Ovary (tissue), 9 donors: ENCODE measurements around the gene EHMT1. TPM values are rescaled to one million over a fixed set of nuclear protein-coding genes. Genes with fewer than 3 reads are reported as not detected.
A peak's percentile ranks its signal among the peaks of the same experiment; 100 is the strongest.

Experiments used
- DNase-seq, 5 donors: peaks; one replicate each; pipeline ENCODE4 v3.0.0-alpha.2; 2019 to 2020
- H3K27ac ChIP-seq, 2 donors: fragments of 200-600 bp; one replicate each; pipeline versions ENCODE4 v1.5.1 to v1.8.0; 2019 to 2022
- H3K27me3 ChIP-seq: fragments of 200-600 bp; one replicate; pipeline ENCODE4 v1.8.0; 2022
- H3K36me3 ChIP-seq: fragments of 200-600 bp; sonication (generic); one replicate; pipeline ENCODE4 v1.5.1; 2019
- H3K4me1 ChIP-seq: one replicate; pipeline ENCODE4 v1.8.1; 2013; ENCODE audit warnings: mild to moderate bottlenecking, moderate library complexity; ENCODE audit not compliant: insufficient read depth
- H3K4me3 ChIP-seq: fragments of 200-600 bp; sonication (generic); one replicate; pipeline ENCODE4 v1.5.1; 2017
- H3K9me3 ChIP-seq, 2 donors: fragments of 200-600 bp in 1 of 2; sonication (generic) in 1 of 2; one replicate each; pipeline versions ENCODE4 v1.5.1 to v1.8.1; 2013 to 2019; ENCODE audit warnings: mild to moderate bottlenecking in 1 of 2, moderate library complexity in 1 of 2
- CTCF ChIP-seq, 3 donors: fragments of 450-650 bp in 2 of 3; fragments of 200-600 bp in 1 of 3; IDR thresholded peaks; one replicate each; pipeline versions ENCODE4 v1.5.1 to v1.8.0; 2016 to 2022; ENCODE audit warnings: antibody characterized with exemption in 3 of 3, mild to moderate bottlenecking in 1 of 3
- EP300 ChIP-seq: sonication (generic); formaldehyde crosslinking; IDR thresholded peaks from one replicate; pipeline ENCODE4 v1.6.1; 2017; ENCODE audit warnings: antibody characterized with exemption
- POLR2A ChIP-seq: fragments of 450-650 bp; IDR thresholded peaks from one replicate; pipeline ENCODE4 v1.6.1; 2017; ENCODE audit warnings: antibody characterized with exemption, mild to moderate bottlenecking, moderate library complexity
- WGBS, 3 donors: extraction: QIAGEN DNeasy Blood & Tissue Kit in 1 of 3; methylation state at CpG; one replicate each; pipeline versions ENCODE4 v1.1.5 to v1.1.7; 2013 to 2017; 5-methylcytosine and 5-hydroxymethylcytosine counted together
- intact Hi-C, 4 donors: fragments of 100-400 bp; cut with DNase I; formaldehyde crosslinking; loops; one replicate each; pipeline versions ENCODE4 v1.11.0 to v1.15.1; 2022 to 2023
- polyA plus RNA-seq, 2 donors: library from polyadenylated mRNA; stranded (reverse); fragments of 200-250 nt in 1 of 2; fragments of 350-450 nt in 1 of 2; fragmentation: Illumina TruSeq in 1 of 2; extraction: RNeasy Lipid Tissue Mini Kit (QIAGEN cat#74804) in 1 of 2; gene quantifications; one replicate each; pipeline ENCODE4 v1.2.3, GENCODE V29; 2013 to 2014
- total RNA-seq, 7 donors: library from RNA; depleted of rRNA in 2 of 7; stranded (reverse); fragments of >200 nt in 2 of 7; fragmentation: NEBNext Ultra II Directional in 3 of 7; extraction: Animal tissue kit (Norgen Biotek cat#: 25700) in 3 of 7; gene quantifications; one replicate each; pipeline versions ENCODE4 v1.1.0 to v1.2.4, GENCODE V29; 2016 to 2023
- donor health status: DM: no; HTN: no; CAD: no; lungs with moderate emphysema.
- donor health status: DM: no; HTN: no; CAD: no.
- donor health status: Bipolar disorder and iron deficiency.
- donor health status: DM: yes; HTN: yes; CAD: no.
- donor health status: DM: no; HTN: no; CAD: no.
- donor health status: DM: yes; HTN: yes; CAD: no.

Gene EHMT1
- total and polyA plus RNA-seq, 9 donors: 40.8 to 98.5 (median 77.9) TPM

- Histone ChIP-seq H3K36me3 (no peaks in the 10 kb centered on the region), H3K4me3 (no peak overlapping the region), H3K9me3 (no peaks in the 10 kb centered on the region), H3K4me1 (no peaks in the 10 kb centered on the region), H3K27ac (no peak overlapping the region), H3K27me3 (no peaks in the 10 kb centered on the region)
- 66 to 80% (median 70%) methylated on average over 8 of the region's 8 CpGs for WGBS, 3 donors
- intact Hi-C loops: no loop called here
- no peak for DNase-seq
- no peak for TF ChIP-seq POLR2A
- TF ChIP-seq CTCF (IDR thresholded peaks at IDR 0.05): no peak
- no peak for TF ChIP-seq EP300
Measured at GRCh38 chr9:137598943-137599342, 19.9 kb upstream of the EHMT1 start.

GRCh38 chr9:137602661-137603060 lies 16.1 kb upstream of the EHMT1 start:
- Histone ChIP-seq H3K9me3 (no peaks in the 10 kb centered on the region), H3K27ac (no peak overlapping the region), H3K4me3 (no peak overlapping the region), H3K36me3 (no peaks in the 10 kb centered on the region), H3K4me1 (peaks cover 6% of the 10 kb centered on the region), H3K27me3 (no peaks in the 10 kb centered on the region)
- WGBS, 3 donors: 6 to 15% (median 14%) methylated on average over 3 of the region's 3 CpGs
- intact Hi-C loops: no loop called here
- DNase-seq: no peak
- TF ChIP-seq EP300: no peak
- no peak for TF ChIP-seq CTCF (IDR thresholded peaks at IDR 0.05)
- no peak for TF ChIP-seq POLR2A

- no peaks in the 10 kb centered on the region for H3K9me3 ChIP-seq
- no peaks in the 10 kb centered on the region for H3K27me3 ChIP-seq
- peaks cover 6% of the 10 kb centered on the region for H3K4me1 ChIP-seq
- TF ChIP-seq POLR2A (no peak), CTCF (IDR thresholded peaks at IDR 0.05) (no peak), EP300 (no peak)
- H3K27ac ChIP-seq: no peak overlapping the region
- H3K36me3 ChIP-seq: no peaks in the 10 kb centered on the region
- 58 to 69% (median 62%) methylated on average over 13 of the region's 13 CpGs for WGBS, 3 donors
- intact Hi-C loops: no loop called here
- DNase-seq: peak in 2 of 5 donors; percentile 51 to 54
- H3K4me3 ChIP-seq: no peak overlapping the region
Measured at GRCh38 chr9:137603879-137604278, 14.9 kb upstream of the EHMT1 start.

GRCh38 chr9:137604345-137605086 lies 14.3 kb upstream of the EHMT1 start:
- Histone ChIP-seq H3K4me3 (peak overlapping the region; percentile 65), H3K9me3 (no peaks in the 10 kb centered on the region), H3K27me3 (no peaks in the 10 kb centered on the region), H3K27ac (no peak overlapping the region), H3K4me1 (peaks cover 6% of the 10 kb centered on the region), H3K36me3 (no peaks in the 10 kb centered on the region)
- intact Hi-C loops: no loop called here
- WGBS, 3 donors: 6 to 19% (median 10%) methylated on average over 22 to 49 of the region's 49 CpGs
- no peak for TF ChIP-seq POLR2A
- no peak for TF ChIP-seq EP300
- TF ChIP-seq CTCF (IDR thresholded peaks at IDR 0.05): no peak
- DNase-seq: peak in 1 of 5 donors; percentile 66
